Tibial artery (tissue), 4 donors: ENCODE data around the gene ABLIM2.

ENCODE experiments used
- DNase-seq, 2 donors: peaks; one replicate each; pipeline ENCODE4 v3.0.0-alpha.2; 2019
- H3K27ac ChIP-seq, 2 donors: fragments of 200-600 bp; sonication (generic) in 1 of 2; 1 replicate in 1 of 2; 2 replicates in 1 of 2; pipeline ENCODE4 v1.5.1; 2018 to 2019; ENCODE audit warnings: mild to moderate bottlenecking in 1 of 2
- H3K27me3 ChIP-seq, 2 donors: fragments of 200-600 bp; sonication (generic) in 1 of 2; one replicate each; pipeline versions ENCODE4 v1.5.1 to v1.6.0; 2016 to 2019
- H3K36me3 ChIP-seq, 3 donors: fragments of 200-600 bp; sonication (generic) in 2 of 3; one replicate each; pipeline ENCODE4 v1.5.1; 2016 to 2019; ENCODE audit warnings: mild to moderate bottlenecking in 2 of 3
- H3K4me1 ChIP-seq, 4 donors: fragments of 200-600 bp; sonication (generic) in 2 of 4; 1 replicate in 3 of 4; 2 replicates in 1 of 4; pipeline ENCODE4 v1.5.1; 2016 to 2019
- H3K4me3 ChIP-seq, 2 donors: fragments of 200-600 bp; sonication (generic) in 1 of 2; 1 replicate in 1 of 2; 2 replicates in 1 of 2; pipeline ENCODE4 v1.5.1; 2018 to 2019; ENCODE audit warnings: mild to moderate bottlenecking in 2 of 2
- H3K9me3 ChIP-seq, 3 donors: fragments of 200-600 bp; sonication (generic) in 1 of 3; one replicate each; pipeline ENCODE4 v1.5.1; 2016 to 2019
- CTCF ChIP-seq, 2 experiments: fragments of 200-600 bp in 1 of 2; fragments of 450-650 bp in 1 of 2; IDR thresholded peaks; one replicate each; pipeline ENCODE4 v1.5.1; 2017 to 2019; ENCODE audit warnings: antibody characterized with exemption in 2 of 2, mild to moderate bottlenecking in 1 of 2, moderate library complexity in 1 of 2
- intact Hi-C: fragments of 100-400 bp; cut with DNase I; formaldehyde crosslinking; loops from one replicate; pipeline ENCODE4 v1.15.0; 2023; ENCODE audit warnings: low total_unique reads

Gene ABLIM2

GRCh38 chr4:7976025-7976424 lies 182.6 kb downstream of the ABLIM2 start:
- H3K36me3 ChIP-seq = no peaks in the 10 kb centered on the region
- intact Hi-C loops = no loop called here
- no peaks in the 10 kb centered on the region for H3K9me3 ChIP-seq
- H3K4me3 ChIP-seq = no peak overlapping the region
- TF ChIP-seq CTCF (IDR thresholded peaks at IDR 0.05) = no peak
- H3K27me3 ChIP-seq = no peaks in the 10 kb centered on the region
- DNase-seq = no peak
- no peak overlapping the region for H3K27ac ChIP-seq
- H3K4me1 ChIP-seq = peaks cover 0 to 45% (median 10%) of the 10 kb centered on the region in 4 donors

DNA sequence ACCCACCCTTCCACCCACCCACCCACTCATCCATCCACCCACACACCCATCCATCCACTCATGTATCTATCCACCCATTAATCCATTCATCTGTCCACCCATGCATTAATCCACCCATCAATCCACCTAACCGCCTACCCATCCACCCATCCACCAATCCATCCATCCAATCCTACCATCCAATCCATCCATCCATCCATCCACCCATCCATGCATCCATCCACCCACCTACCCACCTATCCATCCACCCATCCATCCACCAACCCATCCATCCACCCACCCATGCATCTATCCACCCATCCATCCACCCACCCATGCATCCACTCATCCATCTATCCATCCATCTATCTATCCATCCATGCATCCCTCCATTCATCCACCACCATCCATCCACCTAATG lies 184.2 kb downstream of the ABLIM2 start:
- no peak for TF ChIP-seq CTCF (IDR thresholded peaks at IDR 0.05)
- no peaks in the 10 kb centered on the region for H3K36me3 ChIP-seq
- H3K4me3 ChIP-seq = no peak overlapping the region
- H3K27me3 ChIP-seq = no peaks in the 10 kb centered on the region
- intact Hi-C loops = no loop called here
- no peak overlapping the region for H3K27ac ChIP-seq
- H3K9me3 ChIP-seq = no peaks in the 10 kb centered on the region
- peaks cover 0 to 61% (median 21%) of the 10 kb centered on the region in 4 donors for H3K4me1 ChIP-seq
- DNase-seq = no peak

GRCh38 chr4:7973545-7973981 lies 185.1 kb downstream of the ABLIM2 start:
- H3K4me1 ChIP-seq = peaks cover 0 to 59% (median 26%) of the 10 kb centered on the region in 4 donors
- no peak for TF ChIP-seq CTCF (IDR thresholded peaks at IDR 0.05)
- H3K27me3 ChIP-seq = no peaks in the 10 kb centered on the region
- H3K27ac ChIP-seq = peak overlapping the region; percentile 36 to 43
- no peaks in the 10 kb centered on the region for H3K36me3 ChIP-seq
- no peak for DNase-seq
- no peak overlapping the region for H3K4me3 ChIP-seq
- no peaks in the 10 kb centered on the region for H3K9me3 ChIP-seq
- intact Hi-C loops = no loop called here

DNA sequence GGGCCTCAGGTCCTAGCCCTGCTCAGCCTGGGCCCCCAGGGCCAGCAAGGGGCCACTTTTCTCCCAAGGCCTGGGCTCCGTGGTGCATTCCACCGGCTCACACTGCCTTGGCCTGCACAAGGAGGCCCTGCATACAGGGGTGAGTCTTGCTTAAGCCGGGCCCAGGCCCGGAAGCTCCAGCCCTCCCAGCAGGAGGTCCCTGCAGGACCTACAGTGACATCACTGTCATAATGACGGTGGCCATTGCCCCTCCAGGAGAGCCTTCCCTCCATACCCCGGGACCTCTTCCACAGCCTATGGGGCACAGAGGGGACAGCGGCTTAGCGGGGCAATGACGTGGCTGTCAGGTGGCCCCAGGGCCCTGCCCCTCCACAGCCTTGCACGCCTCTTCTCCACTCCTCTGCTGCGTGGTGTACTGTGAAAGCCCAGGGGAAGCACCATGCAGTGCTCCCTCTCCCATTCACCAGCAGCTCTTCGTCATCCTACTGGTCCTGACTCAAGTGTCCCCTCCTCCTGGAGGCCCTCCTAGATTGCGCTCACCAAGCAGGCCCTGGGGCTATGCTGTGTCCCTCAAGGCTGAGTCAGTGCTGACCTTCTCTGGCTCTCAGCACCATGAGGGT lies 186.6 kb downstream of the ABLIM2 start:
- DNase-seq = no peak
- no peaks in the 10 kb centered on the region for H3K9me3 ChIP-seq
- no peak for TF ChIP-seq CTCF (IDR thresholded peaks at IDR 0.05)
- no peaks in the 10 kb centered on the region for H3K27me3 ChIP-seq
- no peaks in the 10 kb centered on the region for H3K36me3 ChIP-seq
- no peak overlapping the region for H3K4me3 ChIP-seq
- H3K4me1 ChIP-seq = peaks cover 0 to 50% (median 27%) of the 10 kb centered on the region in 4 donors
- H3K27ac ChIP-seq = no peak overlapping the region
- intact Hi-C loops = no loop called here

DNA sequence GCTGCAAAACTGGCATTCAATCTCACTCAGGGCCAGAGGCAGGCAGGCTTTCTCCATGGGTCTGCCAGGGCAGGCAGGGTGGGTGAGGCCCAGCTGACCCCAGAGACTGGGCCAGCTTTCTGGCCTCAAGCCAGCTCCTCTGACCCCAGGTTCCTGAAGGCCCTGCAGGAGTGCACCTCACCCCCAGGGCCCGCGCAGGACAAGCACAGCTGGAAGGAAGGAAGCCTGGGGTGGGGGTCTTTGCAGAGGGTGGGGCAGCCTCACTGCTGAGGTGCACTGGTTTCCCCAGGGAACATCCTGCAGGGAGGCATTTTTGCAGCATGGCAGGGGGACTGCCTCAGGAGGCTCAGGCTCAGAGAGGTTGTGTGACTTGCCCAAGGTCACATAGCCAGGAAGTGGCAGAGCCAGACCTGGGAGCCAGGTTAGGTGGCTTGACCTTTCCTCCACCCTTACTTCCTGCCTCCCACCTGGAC lies 187.4 kb downstream of the ABLIM2 start:
- intact Hi-C loops = no loop called here
- no peak for DNase-seq
- Histone ChIP-seq H3K4me1 (peaks cover 0 to 50% (median 27%) of the 10 kb centered on the region in 4 donors), H3K36me3 (no peaks in the 10 kb centered on the region), H3K27me3 (no peaks in the 10 kb centered on the region), H3K4me3 (no peak overlapping the region), H3K27ac (no peak overlapping the region), H3K9me3 (no peaks in the 10 kb centered on the region)
- no peak for TF ChIP-seq CTCF (IDR thresholded peaks at IDR 0.05)
